ENCODE data around the gene OPCML. TPM values are rescaled to one million over a fixed set of nuclear protein-coding genes. Genes with fewer than 3 reads are reported as not detected.

OPCML gene
- polyA plus RNA-seq, 1 donor (not counting 4 experiments of a cell fraction or from before 2014, with no cell fraction given), result 0.04 TPM

DNA sequence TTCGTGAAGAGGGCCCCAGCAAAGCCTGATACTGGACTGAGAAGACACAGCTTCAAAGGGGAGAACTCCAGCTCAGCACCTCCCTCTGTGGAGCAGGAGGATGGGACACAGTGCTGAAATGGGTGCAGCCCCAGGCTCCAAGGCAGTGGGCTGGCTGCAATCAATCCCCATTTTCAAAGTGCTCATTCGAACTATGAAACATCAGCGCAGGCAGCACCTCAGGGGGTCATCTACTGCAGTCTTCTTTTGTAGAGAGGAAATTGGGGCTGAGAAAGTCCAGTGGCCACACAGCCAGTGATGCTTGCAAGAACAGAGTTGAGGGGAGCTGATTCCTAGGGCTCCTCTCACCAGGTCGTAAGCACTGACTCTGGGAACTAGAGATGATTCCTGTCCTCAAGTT is 25.1 kb downstream of the OPCML start:
- no peaks in the 10 kb centered on the region for H3K27me3 ChIP-seq (ENCODE audit: control insufficient read depth, extremely low read depth, insufficient read depth, low read length)
- dilution Hi-C loops (cut with MboI; ENCODE audit: extremely low pct_ligation_motif_present, low sequenced_read_pairs), result no loop called here
- H3K4me3 ChIP-seq (ENCODE audit: control insufficient read depth in 2 of 3, extremely low read depth in 1 of 3, insufficient read depth in 2 of 3, low read depth in 1 of 3, low read length in 3 of 3), result no peak overlapping the region
- no peaks in the 10 kb centered on the region for H3K9me3 ChIP-seq (ENCODE audit: control insufficient read depth, low read depth, low read length)
- H3K36me3 ChIP-seq (ENCODE audit: control insufficient read depth in 2 of 2, extremely low read depth in 1 of 2, insufficient read depth in 2 of 2, low read length in 2 of 2), result no peaks in the 10 kb centered on the region
- H2AFZ ChIP-seq (ENCODE audit: control insufficient read depth, low read length), result no peak overlapping the region
- no peak for DNase-seq (ENCODE audit: low read depth, low spot score)
- H3K4me2 ChIP-seq (ENCODE audit: control insufficient read depth, extremely low read depth, insufficient read depth, low read depth, low read length), result no peak overlapping the region
- H4K20me1 ChIP-seq (ENCODE audit: control insufficient read depth, extremely low read depth, insufficient read depth, low read length), result no peaks in the 10 kb centered on the region
- no peak for FAIRE-seq
- no peak overlapping the region for H3K9ac ChIP-seq (ENCODE audit: control insufficient read depth, extremely low read depth, insufficient read depth, low read length)
- H3K27ac ChIP-seq (ENCODE audit: control insufficient read depth, insufficient read depth, low read length), result no peak overlapping the region
- H3K79me2 ChIP-seq (ENCODE audit: control insufficient read depth, insufficient read depth, low read length), result no peaks in the 10 kb centered on the region
- no peaks in the 10 kb centered on the region for H3K9me1 ChIP-seq (ENCODE audit: control insufficient read depth, extremely low read depth, insufficient read depth, low read length)
- no peaks in the 10 kb centered on the region for H3K4me1 ChIP-seq (ENCODE audit: control insufficient read depth, extremely low read depth, insufficient read depth, low read length)
- TF ChIP-seq, protein P1, sequence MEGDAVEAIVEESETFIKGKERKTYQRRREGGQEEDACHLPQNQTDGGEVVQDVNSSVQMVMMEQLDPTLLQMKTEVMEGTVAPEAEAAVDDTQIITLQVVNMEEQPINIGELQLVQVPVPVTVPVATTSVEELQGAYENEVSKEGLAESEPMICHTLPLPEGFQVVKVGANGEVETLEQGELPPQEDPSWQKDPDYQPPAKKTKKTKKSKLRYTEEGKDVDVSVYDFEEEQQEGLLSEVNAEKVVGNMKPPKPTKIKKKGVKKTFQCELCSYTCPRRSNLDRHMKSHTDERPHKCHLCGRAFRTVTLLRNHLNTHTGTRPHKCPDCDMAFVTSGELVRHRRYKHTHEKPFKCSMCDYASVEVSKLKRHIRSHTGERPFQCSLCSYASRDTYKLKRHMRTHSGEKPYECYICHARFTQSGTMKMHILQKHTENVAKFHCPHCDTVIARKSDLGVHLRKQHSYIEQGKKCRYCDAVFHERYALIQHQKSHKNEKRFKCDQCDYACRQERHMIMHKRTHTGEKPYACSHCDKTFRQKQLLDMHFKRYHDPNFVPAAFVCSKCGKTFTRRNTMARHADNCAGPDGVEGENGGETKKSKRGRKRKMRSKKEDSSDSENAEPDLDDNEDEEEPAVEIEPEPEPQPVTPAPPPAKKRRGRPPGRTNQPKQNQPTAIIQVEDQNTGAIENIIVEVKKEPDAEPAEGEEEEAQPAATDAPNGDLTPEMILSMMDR (optimal IDR thresholded peaks at IDR 0.05 in 1 of 3, IDR thresholded peaks at IDR 0.05 in 1 of 3, conservative IDR thresholded peaks at IDR 0.05 in 1 of 3; ENCODE audit: extremely low read depth in 1 of 3, insufficient read depth in 2 of 3, low read length in 3 of 3), result no peak
- no peak for TF ChIP-seq EZH2 (IDR thresholded peaks at IDR 0.05; ENCODE audit: low read length)

GRCh38 chr11:133506551-133507094 is 25.7 kb downstream of the OPCML start:
- dilution Hi-C loops (cut with MboI; ENCODE audit: extremely low pct_ligation_motif_present, low sequenced_read_pairs), result no loop called here
- DNase-seq (ENCODE audit: low read depth, low spot score), result no peak
- Histone ChIP-seq H3K9me3 (ENCODE audit: control insufficient read depth, low read depth, low read length) (no peaks in the 10 kb centered on the region), H3K4me2 (ENCODE audit: control insufficient read depth, extremely low read depth, insufficient read depth, low read depth, low read length) (no peak overlapping the region), H3K27ac (ENCODE audit: control insufficient read depth, insufficient read depth, low read length) (no peak overlapping the region), H3K79me2 (ENCODE audit: control insufficient read depth, insufficient read depth, low read length) (no peaks in the 10 kb centered on the region), H3K4me1 (ENCODE audit: control insufficient read depth, extremely low read depth, insufficient read depth, low read length) (no peaks in the 10 kb centered on the region), H2AFZ (ENCODE audit: control insufficient read depth, low read length) (no peak overlapping the region), H3K36me3 (ENCODE audit: control insufficient read depth in 2 of 2, extremely low read depth in 1 of 2, insufficient read depth in 2 of 2, low read length in 2 of 2) (no peaks in the 10 kb centered on the region), H3K9ac (ENCODE audit: control insufficient read depth, extremely low read depth, insufficient read depth, low read length) (no peak overlapping the region), H3K27me3 (ENCODE audit: control insufficient read depth, extremely low read depth, insufficient read depth, low read length) (no peaks in the 10 kb centered on the region), H4K20me1 (ENCODE audit: control insufficient read depth, extremely low read depth, insufficient read depth, low read length) (no peaks in the 10 kb centered on the region), H3K4me3 (ENCODE audit: control insufficient read depth in 2 of 3, extremely low read depth in 1 of 3, insufficient read depth in 2 of 3, low read depth in 1 of 3, low read length in 3 of 3) (no peak overlapping the region), H3K9me1 (ENCODE audit: control insufficient read depth, extremely low read depth, insufficient read depth, low read length) (no peaks in the 10 kb centered on the region)
- no peak for FAIRE-seq
- no peak for TF ChIP-seq EZH2 (IDR thresholded peaks at IDR 0.05; ENCODE audit: low read length)
- TF ChIP-seq, protein P1 (optimal IDR thresholded peaks at IDR 0.05 in 1 of 3, IDR thresholded peaks at IDR 0.05 in 1 of 3, conservative IDR thresholded peaks at IDR 0.05 in 1 of 3; ENCODE audit: extremely low read depth in 1 of 3, insufficient read depth in 2 of 3, low read length in 3 of 3), result no peak

All from keratinocyte (primary cell).